HG03469 (cell line): Measurements from ENCODE around the gene MPP7.

Experiments used
- ATAC-seq: cut with Tn5 transposase; IDR thresholded peaks from one replicate; pipeline ENCODE4 v1.9.1; 2021; ENCODE audit warnings: mild to moderate bottlenecking, moderate library complexity, moderate number of reproducible peaks; ENCODE audit not compliant: unreplicated experiment

MPP7 gene

GRCh38 chr10:28273343-28273742 is 29.5 kb downstream of the MPP7 start:
- no peak for ATAC-seq

- ATAC-seq, result no peak
Measured at GRCh38 chr10:28269842-28270456, 32.9 kb downstream of the MPP7 start.

GRCh38 chr10:28266449-28267224 is 36.2 kb downstream of the MPP7 start:
- ATAC-seq, result no peak

- ATAC-seq, result no peak
Measured at GRCh38 chr10:28263136-28263857, 39.6 kb downstream of the MPP7 start.

GRCh38 chr10:28256776-28257175 is 46.1 kb downstream of the MPP7 start:
- no peak for ATAC-seq

- no peak for ATAC-seq
Measured at GRCh38 chr10:28254290-28254985, 48.4 kb downstream of the MPP7 start.

GRCh38 chr10:28253169-28253785 is 49.6 kb downstream of the MPP7 start:
- ATAC-seq, result no peak
